ENCODE data around the gene MPIG6B. TPM values are rescaled to one million over a fixed set of nuclear protein-coding genes. Genes with fewer than 3 reads are reported as not detected.

The MPIG6B gene
- total RNA-seq, 6 donors from 2014 or later = 0.30 to 4.1 (median 1.2) TPM; not detected in 1

DNA sequence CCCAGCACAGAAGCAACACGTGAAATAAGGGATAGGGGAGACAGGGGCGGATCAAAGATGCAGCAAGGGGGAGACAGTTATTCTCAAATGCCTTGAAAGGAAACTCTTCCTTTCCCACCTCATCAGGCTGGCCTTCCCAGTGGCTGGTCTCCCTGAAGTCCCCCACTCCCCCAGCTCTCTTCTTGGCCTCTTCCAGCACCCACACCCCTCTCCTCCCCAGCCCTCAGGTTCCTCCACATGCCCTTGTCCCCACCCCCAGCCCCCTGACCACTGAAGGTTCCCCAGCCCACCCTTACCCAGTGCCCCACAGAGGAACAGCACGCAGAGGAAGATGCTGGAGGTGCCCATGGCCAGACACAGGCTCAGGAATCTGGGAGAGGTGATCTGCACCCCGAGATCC, 9.7 kb upstream of the MPIG6B start:
- no peak for TF ChIP-seq EP300 (IDR thresholded peaks at IDR 0.05)
- TF ChIP-seq, protein P1, sequence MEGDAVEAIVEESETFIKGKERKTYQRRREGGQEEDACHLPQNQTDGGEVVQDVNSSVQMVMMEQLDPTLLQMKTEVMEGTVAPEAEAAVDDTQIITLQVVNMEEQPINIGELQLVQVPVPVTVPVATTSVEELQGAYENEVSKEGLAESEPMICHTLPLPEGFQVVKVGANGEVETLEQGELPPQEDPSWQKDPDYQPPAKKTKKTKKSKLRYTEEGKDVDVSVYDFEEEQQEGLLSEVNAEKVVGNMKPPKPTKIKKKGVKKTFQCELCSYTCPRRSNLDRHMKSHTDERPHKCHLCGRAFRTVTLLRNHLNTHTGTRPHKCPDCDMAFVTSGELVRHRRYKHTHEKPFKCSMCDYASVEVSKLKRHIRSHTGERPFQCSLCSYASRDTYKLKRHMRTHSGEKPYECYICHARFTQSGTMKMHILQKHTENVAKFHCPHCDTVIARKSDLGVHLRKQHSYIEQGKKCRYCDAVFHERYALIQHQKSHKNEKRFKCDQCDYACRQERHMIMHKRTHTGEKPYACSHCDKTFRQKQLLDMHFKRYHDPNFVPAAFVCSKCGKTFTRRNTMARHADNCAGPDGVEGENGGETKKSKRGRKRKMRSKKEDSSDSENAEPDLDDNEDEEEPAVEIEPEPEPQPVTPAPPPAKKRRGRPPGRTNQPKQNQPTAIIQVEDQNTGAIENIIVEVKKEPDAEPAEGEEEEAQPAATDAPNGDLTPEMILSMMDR (IDR thresholded peaks at IDR 0.05) = no peak
- TF ChIP-seq POLR2AphosphoS5 (IDR thresholded peaks at IDR 0.05) = no peak
- no peak for TF ChIP-seq POLR2A (IDR thresholded peaks at IDR 0.05)
- Histone ChIP-seq H3K4me1 (peaks cover 8 to 12% (median 11%) of the 10 kb centered on the region in 4 donors), H3K9me3 (no peaks in the 10 kb centered on the region), H3K27ac (no peak overlapping the region), H3K4me3 (no peak overlapping the region), H3K27me3 (no peaks in the 10 kb centered on the region), H3K36me3 (no peaks in the 10 kb centered on the region)
- ATAC-seq (ENCODE audit: low FRiP score in 2 of 2) (no peak), DNase-seq (no peak)
- 77 to 84% methylated on average over 4 of the region's 4 CpGs for WGBS, 2 donors

DNA sequence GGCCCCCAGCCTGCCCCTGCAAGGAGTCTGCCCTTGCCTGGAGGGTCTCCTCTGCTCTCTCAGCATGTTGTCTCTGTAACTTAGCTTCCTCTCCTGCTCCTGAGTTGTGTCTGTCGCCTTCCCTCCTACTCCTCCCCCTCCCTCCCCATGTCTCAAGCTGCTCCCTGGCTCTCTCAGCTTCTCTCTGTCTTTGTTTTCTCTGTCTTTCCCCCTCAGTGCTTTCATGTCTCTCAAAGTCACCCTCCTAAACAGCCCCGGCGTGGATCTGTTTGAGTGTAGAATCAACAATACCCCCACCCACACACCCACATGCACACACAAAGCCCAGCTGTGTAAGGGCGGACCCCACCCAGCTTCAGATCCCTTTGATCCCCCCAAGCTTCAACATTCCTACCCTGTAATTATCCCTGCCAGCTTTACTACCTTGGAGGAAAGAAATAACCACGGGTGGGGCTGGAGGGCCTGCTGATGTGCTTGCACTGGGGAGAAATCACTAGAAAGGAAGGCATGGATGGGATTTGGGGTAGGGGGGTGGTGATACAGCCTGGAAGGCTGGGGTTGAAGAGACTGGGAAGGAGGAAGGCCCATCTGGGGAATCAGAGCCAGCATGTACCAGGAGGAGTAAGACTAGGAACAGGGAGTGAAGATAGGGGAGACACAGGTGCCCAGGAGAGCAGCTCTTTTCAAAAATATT, 9.0 kb upstream of the MPIG6B start:
- TF ChIP-seq EP300 (IDR thresholded peaks at IDR 0.05) = no peak
- TF ChIP-seq POLR2AphosphoS5 (IDR thresholded peaks at IDR 0.05) = no peak
- TF ChIP-seq POLR2A (IDR thresholded peaks at IDR 0.05) = no peak
- TF ChIP-seq, protein P1 (IDR thresholded peaks at IDR 0.05) = no peak
- no peak for DNase-seq

DNA sequence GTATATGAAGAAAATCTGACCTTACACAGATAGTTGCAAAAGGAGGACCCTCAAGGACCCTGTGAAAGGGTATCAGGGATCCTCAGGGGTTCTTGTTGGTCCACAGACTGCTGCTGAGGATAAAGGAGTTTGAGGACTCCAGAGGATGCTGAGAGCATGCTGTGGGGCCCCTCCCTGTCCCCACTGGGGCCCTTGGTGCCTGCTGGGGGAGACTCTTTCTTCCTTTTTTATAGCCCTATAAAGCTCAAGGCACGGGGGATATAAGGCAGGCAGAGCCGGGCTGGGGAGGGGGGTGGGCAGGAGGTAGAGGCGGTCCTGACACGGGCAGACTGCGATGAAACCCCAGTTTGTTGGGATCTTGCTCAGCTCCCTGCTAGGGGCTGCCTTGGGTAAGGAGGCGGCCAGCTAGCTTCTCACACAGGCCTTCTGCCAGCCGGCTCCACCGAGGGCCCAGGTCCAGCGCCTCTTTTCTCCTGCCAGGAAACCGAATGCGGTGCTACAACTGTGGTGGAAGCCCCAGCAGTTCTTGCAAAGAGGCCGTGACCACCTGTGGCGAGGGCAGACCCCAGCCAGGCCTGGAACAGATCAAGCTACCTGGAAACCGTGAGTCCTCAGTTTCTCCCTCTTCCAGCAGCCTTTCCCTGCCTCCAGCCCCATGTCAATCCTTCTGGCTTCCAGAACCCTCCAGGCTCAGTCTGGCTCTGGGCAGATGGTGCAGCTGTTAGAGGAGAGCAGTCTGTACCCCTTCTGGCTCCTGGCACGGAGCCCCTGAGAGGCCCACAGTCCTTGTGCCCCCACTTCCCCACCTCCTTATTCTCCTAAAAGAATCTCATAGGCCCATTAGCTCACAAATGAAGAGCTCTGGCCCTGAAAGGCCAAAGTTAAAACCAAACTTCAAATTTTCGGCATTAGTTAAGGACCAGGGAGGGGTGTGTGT, 7.9 kb upstream of the MPIG6B start, which contains the start of gene LY6G6D:
Gene LY6G6D, plus strand, starts transcription at position 327 of the 937 bp plus-strand sequence. Its CDS starts 8 bp downstream, at position 335.
- H3K4me1 ChIP-seq = peaks cover 8 to 16% (median 14%) of the 10 kb centered on the region in 4 donors
- no peak for ATAC-seq (ENCODE audit: low FRiP score in 2 of 2)
- TF ChIP-seq EP300 (IDR thresholded peaks at IDR 0.05) (no peak), POLR2A (IDR thresholded peaks at IDR 0.05) (no peak), POLR2AphosphoS5 (IDR thresholded peaks at IDR 0.05) (no peak)
- TF ChIP-seq, protein P1 (IDR thresholded peaks at IDR 0.05) = no peak
- H3K36me3 ChIP-seq = no peaks in the 10 kb centered on the region
- peak within 1 kb of the TSS in 1 of 4 donors; percentile 45 for H3K27ac ChIP-seq
- H3K27me3 ChIP-seq = no peaks in the 10 kb centered on the region
- no peak for DNase-seq
- H3K9me3 ChIP-seq = no peaks in the 10 kb centered on the region
- WGBS, 2 donors = 73 to 82% methylated on average over 10 to 16 of the region's 16 CpGs
- no peak within 1 kb of the TSS for H3K4me3 ChIP-seq

More for the DNA sequence above, 9.0 kb upstream of the MPIG6B start:
- no peak for ATAC-seq (ENCODE audit: low FRiP score in 2 of 2)
- no peak overlapping the region for H3K4me3 ChIP-seq
- no peaks in the 10 kb centered on the region for H3K36me3 ChIP-seq
- peaks cover 8 to 16% (median 14%) of the 10 kb centered on the region in 4 donors for H3K4me1 ChIP-seq
- WGBS, 2 donors = 52 to 56% methylated on average over 5 of the region's 5 CpGs
- H3K27ac ChIP-seq = no peak overlapping the region
- no peaks in the 10 kb centered on the region for H3K27me3 ChIP-seq
- H3K9me3 ChIP-seq = no peaks in the 10 kb centered on the region

DNA sequence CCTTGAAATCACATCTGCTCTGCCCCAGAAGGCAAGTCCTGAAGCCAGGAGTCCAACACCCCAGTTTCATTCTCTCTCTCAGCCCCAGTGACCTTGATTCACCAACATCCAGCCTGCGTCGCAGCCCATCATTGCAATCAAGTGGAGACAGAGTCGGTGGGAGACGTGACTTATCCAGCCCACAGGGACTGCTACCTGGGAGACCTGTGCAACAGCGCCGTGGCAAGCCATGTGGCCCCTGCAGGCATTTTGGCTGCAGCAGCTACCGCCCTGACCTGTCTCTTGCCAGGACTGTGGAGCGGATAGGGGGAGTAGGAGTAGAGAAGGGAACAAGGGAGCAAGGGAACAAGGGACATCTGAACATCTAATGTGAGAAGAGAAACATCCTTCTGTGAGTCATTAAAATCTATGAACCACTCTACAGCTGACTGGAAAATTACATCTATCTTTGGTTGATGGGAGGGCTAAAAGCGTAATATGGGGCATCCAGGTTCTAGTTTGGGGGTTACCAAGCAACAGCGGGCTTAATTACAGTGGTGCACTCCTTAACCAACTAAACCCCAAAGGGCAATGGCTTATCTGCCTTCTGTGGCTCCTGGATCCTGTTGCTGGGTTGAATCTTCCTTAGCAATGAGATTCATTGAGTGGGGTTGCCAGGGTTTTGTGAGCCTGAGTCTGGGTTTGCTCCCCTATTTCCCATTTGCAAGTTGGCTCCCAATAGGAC, 5.5 kb upstream of the MPIG6B start:
- 61 to 79% methylated on average over 10 of the region's 10 CpGs for WGBS, 2 donors
- no peak for ATAC-seq (ENCODE audit: low FRiP score in 2 of 2)

More for the DNA sequence above, 5.5 kb upstream of the MPIG6B start:
- Histone ChIP-seq H3K36me3 (no peaks in the 10 kb centered on the region), H3K9me3 (no peaks in the 10 kb centered on the region), H3K4me1 (peaks cover 0 to 13% (median 2%) of the 10 kb centered on the region in 4 donors), H3K27me3 (no peaks in the 10 kb centered on the region), H3K4me3 (no peak overlapping the region), H3K27ac (peak overlapping the region in 1 of 4 donors; percentile 30)
- TF ChIP-seq EP300 (IDR thresholded peaks at IDR 0.05) (no peak), POLR2A (IDR thresholded peaks at IDR 0.05) (no peak), POLR2AphosphoS5 (IDR thresholded peaks at IDR 0.05) (no peak)
- TF ChIP-seq, protein P1 (IDR thresholded peaks at IDR 0.05) = no peak
- DNase-seq = peak in 1 of 2 donors; percentile 39

Measured in upper lobe of left lung (tissue), 6 donors.